Heart right ventricle (tissue), 16 donors: ENCODE data around the gene MXD3. TPM values are rescaled to one million over a fixed set of nuclear protein-coding genes. Genes with fewer than 3 reads are reported as not detected.

Experiments
- ATAC-seq, 8 donors: fragments of 200-7000 bp; cut with Tn5 transposase; one replicate each; pipeline ENCODE4 v1.9.1; 2020; ENCODE audit warnings: mild to moderate bottlenecking in 8 of 8, moderate library complexity in 8 of 8, moderate number of reproducible peaks in 1 of 8
- DNase-seq, 2 donors: peaks; one replicate each; pipeline ENCODE4 v3.0.0-alpha.2; 2020
- H3K27ac ChIP-seq, 10 donors: fragments of 200-600 bp; sonication (generic) in 2 of 10; one replicate each; pipeline versions ENCODE4 v1.5.0 to v1.8.0; 2020 to 2022; ENCODE audit warnings: mild to moderate bottlenecking in 3 of 10
- H3K27me3 ChIP-seq, 7 donors: fragments of 200-600 bp; one replicate each; pipeline ENCODE4 v1.8.0; 2021 to 2022; ENCODE audit warnings: mild to moderate bottlenecking in 2 of 7
- H3K36me3 ChIP-seq, 9 donors: fragments of 200-600 bp; sonication (generic) in 1 of 9; one replicate each; pipeline versions ENCODE4 v1.5.0 to v1.8.0; 2020 to 2022; ENCODE audit warnings: mild to moderate bottlenecking in 2 of 9
- H3K4me1 ChIP-seq, 9 donors: fragments of 200-600 bp; sonication (generic) in 1 of 9; one replicate each; pipeline versions ENCODE4 v1.5.0 to v1.8.0; 2020 to 2022; ENCODE audit warnings: mild to moderate bottlenecking in 4 of 9
- H3K4me3 ChIP-seq, 10 donors: fragments of 200-600 bp; sonication (generic) in 2 of 10; one replicate each; pipeline versions ENCODE4 v1.5.0 to v1.8.0; 2020 to 2022; ENCODE audit warnings: mild to moderate bottlenecking in 7 of 10, moderate library complexity in 2 of 10
- H3K9me3 ChIP-seq, 11 donors: fragments of 200-600 bp in 10 of 11; sonication (generic) in 2 of 11; one replicate each; pipeline versions ENCODE4 v1.5.0 to v1.8.0; 2013 to 2022; ENCODE audit warnings: mild to moderate bottlenecking in 2 of 11, control low read depth in 1 of 11, moderate library complexity in 1 of 11
- CTCF ChIP-seq, 9 donors: fragments of 200-600 bp; sonication (generic) in 2 of 9; IDR thresholded peaks; one replicate each; pipeline versions ENCODE4 v1.5.0 to v1.8.0; 2021 to 2022; ENCODE audit warnings: antibody characterized with exemption in 9 of 9, mild to moderate bottlenecking in 5 of 9, moderate library complexity in 1 of 9
- WGBS, 2 donors: extraction: QIAGEN DNeasy Blood & Tissue Kit; methylation state at CpG; one replicate each; pipeline ENCODE4 v1.1.7; 2013; ENCODE audit warnings: inconsistent platforms in 1 of 2; 5-methylcytosine and 5-hydroxymethylcytosine counted together
- intact Hi-C, 10 donors: fragments of 100-400 bp; cut with DNase I; formaldehyde crosslinking; loops; one replicate each; pipeline versions ENCODE4 v1.11.1 to v1.14.2; 2022
- polyA plus RNA-seq, 2 donors: library from polyadenylated mRNA; stranded (reverse); fragments of 200-250 nt; gene quantifications; one replicate each; pipeline ENCODE4 v1.2.3, GENCODE V29; 2013
- total RNA-seq, 10 donors: library from RNA; stranded (reverse); fragmentation: NEBNext Ultra II Directional in 3 of 10; extraction: Animal tissue kit (Norgen Biotek cat#: 25700) in 3 of 10; gene quantifications; one replicate each; pipeline versions ENCODE4 v1.2.1 to v1.2.4, GENCODE V29; 2021 to 2023
- donor health status: Arrhythmogenic right ventricular cardiomyopathy.
- donor health status: ischemic (EF 13 %, LVEDD 7.1; RV severe dilation, severe dysfunction).
- donor health status: healthy with polysubstance abuse.
- donor health status: DM: no; HTN: yes; CAD: no.
- donor health status: DM: no; HTN: no; CAD: no.
- donor health status: ischemic (EF 25% LVEDD 6.9; RV normal size, moderate dysfunction).
- donor health status: ischemic (EF 25% LVEDD 5.7; RV mildly dilated, moderate dysfunction).
- donor health status: healthy.
- donor health status: DM: yes; HTN: yes; CAD: no.
- donor health status: Ischemic cardiomyopathy.
- donor health status: ischemic (EF 35%, LVEDD 5.7; RV mildly dilated, moderate dysfunction).
- donor health status: nonischemic (EF 11% LVEDD 7.7; RV severe dilation, severe dysfunction).
- donor health status: DM: yes; HTN: yes; CAD: no.
- donor health status: PGD.
- donor health status: ischemic (EF 29% LVEDD 5.4; RV normal size, mild dysfunction).
- donor health status: nonischemic (EF 23%, LVEDD 6.1; RV moderate dilation, normal function).

Gene MXD3
- total and polyA plus RNA-seq, 12 donors, result 1.2 to 7.1 (median 2.6) TPM

GRCh38 chr5:177358370-177358819 is 46.7 kb upstream of the MXD3 start:
- H3K9me3 ChIP-seq, result peaks cover 0 to 5% (median 0%) of the 10 kb centered on the region in 11 donors
- TF ChIP-seq CTCF (IDR thresholded peaks at IDR 0.05), result no peak
- H3K27me3 ChIP-seq, result no peaks in the 10 kb centered on the region
- H3K4me1 ChIP-seq, result peaks cover 0 to 88% (median 22%) of the 10 kb centered on the region in 9 donors
- ATAC-seq (peak; percentile 34 to 66 (median 52)), DNase-seq (no peak)
- intact Hi-C loops, result no loop called here
- H3K4me3 ChIP-seq, result peak overlapping the region in 8 of 10 donors; percentile 12 to 67 (median 39)
- no peaks in the 10 kb centered on the region for H3K36me3 ChIP-seq
- WGBS, 2 donors, result 22 to 33% methylated on average over 5 of the region's 5 CpGs
- peak overlapping the region in 6 of 10 donors; percentile 4 to 88 (median 49) for H3K27ac ChIP-seq

GRCh38 chr5:177357459-177358351 is 46.0 kb upstream of the MXD3 start, which contains the start of gene RGS14:
TSS of gene RGS14 (plus strand) at chr5:177357924. CDS start at chr5:177358025, 101 bp downstream.
- peaks cover 0 to 81% (median 20%) of the 10 kb centered on the region in 9 donors for H3K4me1 ChIP-seq
- H3K4me3 ChIP-seq, result peak within 1 kb of the TSS in 8 of 10 donors; percentile 12 to 67 (median 39)
- peaks cover 0 to 5% (median 0%) of the 10 kb centered on the region in 11 donors for H3K9me3 ChIP-seq
- peak within 1 kb of the TSS in 6 of 10 donors; percentile 4 to 88 (median 49) for H3K27ac ChIP-seq
- no peaks in the 10 kb centered on the region for H3K36me3 ChIP-seq
- no peaks in the 10 kb centered on the region for H3K27me3 ChIP-seq
- intact Hi-C loops, result no loop called here
- peak; percentile 30 to 68 (median 38) for ATAC-seq
- 52 to 56% methylated on average over 35 to 37 of the region's 37 CpGs for WGBS, 2 donors
- peak in 1 of 2 donors; percentile 46 for DNase-seq
- TF ChIP-seq CTCF (IDR thresholded peaks at IDR 0.05), result no peak

GRCh38 chr5:177357146-177357458 is 45.4 kb upstream of the MXD3 start:
- Histone ChIP-seq H3K27me3 (no peaks in the 10 kb centered on the region), H3K4me3 (peak overlapping the region in 1 of 10 donors; percentile 67), H3K9me3 (peaks cover 0 to 5% (median 0%) of the 10 kb centered on the region in 11 donors), H3K36me3 (no peaks in the 10 kb centered on the region), H3K4me1 (peaks cover 0 to 78% (median 18%) of the 10 kb centered on the region in 9 donors), H3K27ac (peak overlapping the region in 1 of 10 donors; percentile 88)
- no peak for TF ChIP-seq CTCF (IDR thresholded peaks at IDR 0.05)
- WGBS, 2 donors, result 71 to 79% methylated on average over 5 of the region's 5 CpGs
- DNase-seq (no peak), ATAC-seq (no peak)
- intact Hi-C loops, result no loop called here

- ATAC-seq, result no peak
- intact Hi-C loops, result no loop called here
- H3K27ac ChIP-seq, result peak overlapping the region in 1 of 10 donors; percentile 88
- H3K27me3 ChIP-seq, result no peaks in the 10 kb centered on the region
- no peak for TF ChIP-seq CTCF (IDR thresholded peaks at IDR 0.05)
- no peaks in the 10 kb centered on the region for H3K36me3 ChIP-seq
- H3K9me3 ChIP-seq, result peaks cover 0 to 5% (median 0%) of the 10 kb centered on the region in 11 donors
- H3K4me3 ChIP-seq, result no peak overlapping the region
- DNase-seq, result no peak
- H3K4me1 ChIP-seq, result peaks cover 0 to 78% (median 18%) of the 10 kb centered on the region in 9 donors
- WGBS, 2 donors, result 58 to 71% methylated on average over 3 of the region's 3 CpGs
Measured at GRCh38 chr5:177356746-177357145, 45.0 kb upstream of the MXD3 start.
